Fibroblast of the aortic adventitia (primary cell): ENCODE results near the gene NFAT5. TPM values are rescaled to one million over a fixed set of nuclear protein-coding genes. Genes with fewer than 3 reads are reported as not detected.

Experiments used
- DNase-seq: peaks from one replicate; pipeline ENCODE4 v3.0.0-alpha.2; 2010; ENCODE audit warnings: low read depth
- H3K4me3 ChIP-seq: 2 replicates; pipeline ENCODE4 v1.5.1; 2011; ENCODE audit warnings: low read depth, mild to moderate bottlenecking, control low read depth, low read length, moderate library complexity
- CTCF ChIP-seq: IDR thresholded peaks from 2 replicates; pipeline ENCODE4 v1.5.1; 2011; ENCODE audit warnings: mild to moderate bottlenecking, low read length, control low read depth, inconsistent platforms; ENCODE audit not compliant: insufficient read depth
- total RNA-seq: library from RNA; depleted of rRNA; stranded (reverse); fragments of >200 nt; gene quantifications from 2 replicates; pipeline ENCODE4 v1.2.3, GENCODE V29; 2012; ENCODE audit warnings: low replicate concordance

Gene NFAT5
- total RNA-seq, 1 donor: 53.9 TPM

- peak; percentile 53 for DNase-seq
Observed at GRCh38 chr16:69613378-69614154, 47.8 kb downstream of the NFAT5 start.

GRCh38 chr16:69615528-69615927 lies 49.8 kb downstream of the NFAT5 start:
- TF ChIP-seq CTCF: no peak
- H3K4me3 ChIP-seq: no peak overlapping the region
- DNase-seq: no peak

More at GRCh38 chr16:69613378-69614154, 47.8 kb downstream of the NFAT5 start:
- no peak for TF ChIP-seq CTCF
- no peak overlapping the region for H3K4me3 ChIP-seq

GRCh38 chr16:69616082-69616481 lies 50.3 kb downstream of the NFAT5 start:
- no peak for DNase-seq
- no peak for TF ChIP-seq CTCF
- H3K4me3 ChIP-seq: no peak overlapping the region

GRCh38 chr16:69618307-69618706 lies 52.5 kb downstream of the NFAT5 start:
- no peak for TF ChIP-seq CTCF
- peak; percentile 40 for DNase-seq
- no peak overlapping the region for H3K4me3 ChIP-seq

- no peak overlapping the region for H3K4me3 ChIP-seq
- no peak for DNase-seq
- no peak for TF ChIP-seq CTCF
Observed at GRCh38 chr16:69618721-69619120, 53.0 kb downstream of the NFAT5 start.

GRCh38 chr16:69619514-69619913 lies 53.7 kb downstream of the NFAT5 start:
- TF ChIP-seq CTCF: no peak
- DNase-seq: no peak
- H3K4me3 ChIP-seq: no peak overlapping the region

GRCh38 chr16:69620573-69620972 lies 54.8 kb downstream of the NFAT5 start:
- no peak for TF ChIP-seq CTCF
- peak; percentile 47 for DNase-seq
- no peak overlapping the region for H3K4me3 ChIP-seq
